ENCODE data around the gene CDC42EP2. TPM values are rescaled to one million over a fixed set of nuclear protein-coding genes. Genes with fewer than 3 reads are reported as not detected.

The CDC42EP2 gene
- total and polyA plus RNA-seq, 2 of the 13 experiments (the other 11 are each of a cell fraction or from before 2014, with no cell fraction given) = 2.3 to 7.1 TPM

- TF ChIP-seq, protein P1, sequence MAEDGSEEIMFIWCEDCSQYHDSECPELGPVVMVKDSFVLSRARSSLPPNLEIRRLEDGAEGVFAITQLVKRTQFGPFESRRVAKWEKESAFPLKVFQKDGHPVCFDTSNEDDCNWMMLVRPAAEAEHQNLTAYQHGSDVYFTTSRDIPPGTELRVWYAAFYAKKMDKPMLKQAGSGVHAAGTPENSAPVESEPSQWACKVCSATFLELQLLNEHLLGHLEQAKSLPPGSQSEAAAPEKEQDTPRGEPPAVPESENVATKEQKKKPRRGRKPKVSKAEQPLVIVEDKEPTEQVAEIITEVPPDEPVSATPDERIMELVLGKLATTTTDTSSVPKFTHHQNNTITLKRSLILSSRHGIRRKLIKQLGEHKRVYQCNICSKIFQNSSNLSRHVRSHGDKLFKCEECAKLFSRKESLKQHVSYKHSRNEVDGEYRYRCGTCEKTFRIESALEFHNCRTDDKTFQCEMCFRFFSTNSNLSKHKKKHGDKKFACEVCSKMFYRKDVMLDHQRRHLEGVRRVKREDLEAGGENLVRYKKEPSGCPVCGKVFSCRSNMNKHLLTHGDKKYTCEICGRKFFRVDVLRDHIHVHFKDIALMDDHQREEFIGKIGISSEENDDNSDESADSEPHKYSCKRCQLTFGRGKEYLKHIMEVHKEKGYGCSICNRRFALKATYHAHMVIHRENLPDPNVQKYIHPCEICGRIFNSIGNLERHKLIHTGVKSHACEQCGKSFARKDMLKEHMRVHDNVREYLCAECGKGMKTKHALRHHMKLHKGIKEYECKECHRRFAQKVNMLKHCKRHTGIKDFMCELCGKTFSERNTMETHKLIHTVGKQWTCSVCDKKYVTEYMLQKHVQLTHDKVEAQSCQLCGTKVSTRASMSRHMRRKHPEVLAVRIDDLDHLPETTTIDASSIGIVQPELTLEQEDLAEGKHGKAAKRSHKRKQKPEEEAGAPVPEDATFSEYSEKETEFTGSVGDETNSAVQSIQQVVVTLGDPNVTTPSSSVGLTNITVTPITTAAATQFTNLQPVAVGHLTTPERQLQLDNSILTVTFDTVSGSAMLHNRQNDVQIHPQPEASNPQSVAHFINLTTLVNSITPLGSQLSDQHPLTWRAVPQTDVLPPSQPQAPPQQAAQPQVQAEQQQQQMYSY (CRISPR knock-in tag; IDR thresholded peaks at IDR 0.05) = no peak; the same call in 1 of the 2 replicates
- TF ChIP-seq, protein P2, sequence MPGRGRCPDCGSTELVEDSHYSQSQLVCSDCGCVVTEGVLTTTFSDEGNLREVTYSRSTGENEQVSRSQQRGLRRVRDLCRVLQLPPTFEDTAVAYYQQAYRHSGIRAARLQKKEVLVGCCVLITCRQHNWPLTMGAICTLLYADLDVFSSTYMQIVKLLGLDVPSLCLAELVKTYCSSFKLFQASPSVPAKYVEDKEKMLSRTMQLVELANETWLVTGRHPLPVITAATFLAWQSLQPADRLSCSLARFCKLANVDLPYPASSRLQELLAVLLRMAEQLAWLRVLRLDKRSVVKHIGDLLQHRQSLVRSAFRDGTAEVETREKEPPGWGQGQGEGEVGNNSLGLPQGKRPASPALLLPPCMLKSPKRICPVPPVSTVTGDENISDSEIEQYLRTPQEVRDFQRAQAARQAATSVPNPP (CRISPR knock-in tag; IDR thresholded peaks at IDR 0.05) = no peak
- TF ChIP-seq HNF1B (CRISPR knock-in tag; IDR thresholded peaks at IDR 0.05) (peak; percentile 57), ZNF260 (CRISPR knock-in tag; IDR thresholded peaks at IDR 0.05; ENCODE audit: borderline replicate concordance, low read depth) (no peak), SRSF9 (IDR thresholded peaks at IDR 0.05; ENCODE audit: borderline replicate concordance, insufficient read depth, low read depth, low read length, poor library complexity, severe bottlenecking) (no peak), MAF1 (CRISPR knock-in tag; IDR thresholded peaks at IDR 0.05; ENCODE audit: borderline replicate concordance) (no peak), PRDM10 (CRISPR knock-in tag; IDR thresholded peaks at IDR 0.05; ENCODE audit: low read depth) (no peak), KIAA2018 (CRISPR knock-in tag; IDR thresholded peaks at IDR 0.05; ENCODE audit: borderline replicate concordance) (no peak), ZNF530 (CRISPR knock-in tag; IDR thresholded peaks at IDR 0.05; ENCODE audit: low read depth) (no peak)
Observed at GRCh38 chr11:65357856-65358356, 43.2 kb downstream of the CDC42EP2 start (continued).
